Measurements from ENCODE around the gene BAMBI.
"Not testable (repeated sequence)": the region's sequence is repeated elsewhere in the genome, so short reads cannot be mapped to it uniquely, and the experiment has no call there.

BAMBI gene

GRCh38 chr10:28652106-28652505 is 25.2 kb upstream of the BAMBI start:
- no peak overlapping the region for H3K4me3 ChIP-seq (ENCODE audit: low read depth in 1 of 5, low read length in 5 of 5)
- H3K27ac ChIP-seq (ENCODE audit: low read depth, low read length), result no peak overlapping the region
- no peak overlapping the region for H3K9ac ChIP-seq (ENCODE audit: low read length in 5 of 5)
- no peaks in the 10 kb centered on the region for H3K36me3 ChIP-seq (ENCODE audit: control insufficient read depth in 5 of 5, insufficient read depth in 5 of 5, low read length in 5 of 5)
- no peaks in the 10 kb centered on the region for H3K9me3 ChIP-seq (ENCODE audit: control insufficient read depth in 5 of 5, low read length in 5 of 5)
- no peaks in the 10 kb centered on the region for H3K27me3 ChIP-seq (ENCODE audit: control insufficient read depth in 5 of 5, insufficient read depth in 4 of 5, low read length in 5 of 5)
- no peaks in the 10 kb centered on the region for H3K4me1 ChIP-seq (ENCODE audit: control insufficient read depth in 5 of 5, insufficient read depth in 5 of 5, low read length in 5 of 5)

- H3K4me3 ChIP-seq (ENCODE audit: low read depth in 1 of 5, low read length in 5 of 5), result no peak overlapping the region
- H3K9me3 ChIP-seq (ENCODE audit: control insufficient read depth in 5 of 5, low read length in 5 of 5), result no peaks in the 10 kb centered on the region
- no peak overlapping the region for H3K9ac ChIP-seq (ENCODE audit: low read length in 5 of 5)
- H3K27ac ChIP-seq (ENCODE audit: low read depth, low read length), result no peak overlapping the region
- no peaks in the 10 kb centered on the region for H3K27me3 ChIP-seq (ENCODE audit: control insufficient read depth in 5 of 5, insufficient read depth in 4 of 5, low read length in 5 of 5)
- no peaks in the 10 kb centered on the region for H3K36me3 ChIP-seq (ENCODE audit: control insufficient read depth in 5 of 5, insufficient read depth in 5 of 5, low read length in 5 of 5)
- no peaks in the 10 kb centered on the region for H3K4me1 ChIP-seq (ENCODE audit: control insufficient read depth in 5 of 5, insufficient read depth in 5 of 5, low read length in 5 of 5)
These were observed 24.6 kb upstream of the BAMBI start for GRCh38 chr10:28652703-28653102.

DNA sequence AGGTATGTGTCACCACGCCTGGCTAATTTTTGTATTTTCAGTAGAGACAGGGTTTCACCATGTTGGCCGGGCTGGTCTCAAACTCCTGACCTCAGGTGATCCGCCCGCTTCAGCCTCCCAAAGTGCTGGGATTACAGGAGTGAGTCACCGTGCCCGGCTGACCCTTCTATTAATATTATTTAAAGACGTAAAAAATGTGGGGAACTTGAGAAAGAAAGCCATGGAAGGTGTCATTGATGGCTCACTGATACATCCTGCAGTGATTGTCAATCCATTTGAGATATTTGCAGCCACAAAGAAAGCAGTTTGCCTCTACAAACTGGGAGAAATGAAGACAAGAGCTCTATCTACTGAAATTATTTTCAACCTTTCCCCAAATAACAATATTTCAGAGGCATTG is 18.5 kb upstream of the BAMBI start:
- not testable (repeated sequence) for H3K4me3 ChIP-seq (ENCODE audit: low read depth in 1 of 5, low read length in 5 of 5); H3K9me3 ChIP-seq (ENCODE audit: control insufficient read depth in 5 of 5, low read length in 5 of 5); H3K27ac ChIP-seq (ENCODE audit: low read depth, low read length); H3K27me3 ChIP-seq (ENCODE audit: control insufficient read depth in 5 of 5, insufficient read depth in 4 of 5, low read length in 5 of 5); H3K36me3 ChIP-seq (ENCODE audit: control insufficient read depth in 5 of 5, insufficient read depth in 5 of 5, low read length in 5 of 5); H3K9ac ChIP-seq (ENCODE audit: low read length in 5 of 5); H3K4me1 ChIP-seq (ENCODE audit: control insufficient read depth in 5 of 5, insufficient read depth in 5 of 5, low read length in 5 of 5)

DNA sequence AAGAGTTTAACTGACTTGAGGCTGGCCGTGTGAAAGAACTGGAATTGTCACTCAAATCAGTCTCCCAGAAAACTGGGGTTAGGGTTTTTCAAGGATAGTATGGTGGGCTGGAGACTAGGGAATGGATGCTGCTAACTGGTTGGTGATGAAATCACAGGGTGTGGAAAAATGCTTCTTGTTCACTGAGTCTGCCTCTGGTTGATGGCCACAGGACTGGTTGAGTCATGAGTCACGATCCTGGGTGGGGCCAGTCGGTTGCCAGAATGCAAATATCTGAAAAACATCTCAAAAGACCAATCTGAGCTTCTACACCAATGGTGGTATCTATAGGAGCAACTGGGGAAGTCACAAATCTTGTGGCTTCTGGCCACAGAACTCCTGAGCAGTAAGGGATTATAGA is 16.3 kb upstream of the BAMBI start:
- peaks cover 0 to 3% (median 0%) of the 10 kb centered on the region in 5 donors for H3K27me3 ChIP-seq (ENCODE audit: control insufficient read depth in 5 of 5, insufficient read depth in 4 of 5, low read length in 5 of 5)
- H3K9ac ChIP-seq (ENCODE audit: low read length in 5 of 5), result no peak overlapping the region
- H3K36me3 ChIP-seq (ENCODE audit: control insufficient read depth in 5 of 5, insufficient read depth in 5 of 5, low read length in 5 of 5), result no peaks in the 10 kb centered on the region
- H3K27ac ChIP-seq (ENCODE audit: low read depth, low read length), result no peak overlapping the region
- no peaks in the 10 kb centered on the region for H3K9me3 ChIP-seq (ENCODE audit: control insufficient read depth in 5 of 5, low read length in 5 of 5)
- peaks cover 0 to 4% (median 3%) of the 10 kb centered on the region in 5 donors for H3K4me1 ChIP-seq (ENCODE audit: control insufficient read depth in 5 of 5, insufficient read depth in 5 of 5, low read length in 5 of 5)
- no peak overlapping the region for H3K4me3 ChIP-seq (ENCODE audit: low read depth in 1 of 5, low read length in 5 of 5)

DNA sequence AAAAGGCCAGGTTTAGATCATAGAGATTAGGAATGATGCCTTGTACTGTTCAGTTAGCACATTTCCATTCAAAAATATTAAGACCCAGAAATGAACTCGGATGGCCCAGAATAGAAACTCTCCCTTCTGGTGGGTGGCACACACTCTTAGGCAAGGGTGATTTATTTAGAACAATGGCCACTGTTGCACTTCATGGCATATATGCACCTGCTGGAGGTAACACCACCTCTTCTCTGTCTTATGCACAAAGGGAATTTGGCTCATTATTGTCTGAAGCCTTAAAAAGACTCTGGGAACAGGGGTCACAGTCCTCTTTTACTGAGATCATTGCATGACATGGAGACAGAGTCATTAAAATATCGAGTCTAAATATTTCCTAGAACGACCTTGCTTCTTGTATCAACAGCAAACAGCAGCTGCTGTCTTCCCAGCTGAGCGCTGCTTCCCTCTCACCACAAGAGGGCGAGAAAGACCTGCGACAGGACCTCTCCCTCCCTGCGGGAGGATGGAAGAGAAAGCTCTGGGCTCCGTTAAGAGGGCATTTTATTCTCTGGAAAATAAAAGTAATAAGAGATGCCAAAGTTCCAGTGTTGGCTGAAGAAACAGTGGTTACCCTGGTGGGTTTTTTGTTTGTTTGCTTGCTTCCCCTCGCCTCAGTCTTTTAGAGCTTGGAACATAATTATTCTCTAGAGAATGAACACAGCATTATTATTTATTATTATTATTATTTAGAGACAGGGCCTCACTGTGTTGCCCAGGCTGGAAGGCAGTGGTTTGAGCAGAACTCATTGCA is 13.5 kb upstream of the BAMBI start:
- no peaks in the 10 kb centered on the region for H3K9me3 ChIP-seq (ENCODE audit: control insufficient read depth in 5 of 5, low read length in 5 of 5)
- H3K4me3 ChIP-seq (ENCODE audit: low read depth in 1 of 5, low read length in 5 of 5), result no peak overlapping the region
- H3K4me1 ChIP-seq (ENCODE audit: control insufficient read depth in 5 of 5, insufficient read depth in 5 of 5, low read length in 5 of 5), result peaks cover 0 to 11% (median 10%) of the 10 kb centered on the region in 5 donors
- H3K27ac ChIP-seq (ENCODE audit: low read depth, low read length), result no peak overlapping the region
- H3K27me3 ChIP-seq (ENCODE audit: control insufficient read depth in 5 of 5, insufficient read depth in 4 of 5, low read length in 5 of 5), result peaks cover 0 to 18% (median 8%) of the 10 kb centered on the region in 5 donors
- no peak overlapping the region for H3K9ac ChIP-seq (ENCODE audit: low read length in 5 of 5)
- no peaks in the 10 kb centered on the region for H3K36me3 ChIP-seq (ENCODE audit: control insufficient read depth in 5 of 5, insufficient read depth in 5 of 5, low read length in 5 of 5)

DNA sequence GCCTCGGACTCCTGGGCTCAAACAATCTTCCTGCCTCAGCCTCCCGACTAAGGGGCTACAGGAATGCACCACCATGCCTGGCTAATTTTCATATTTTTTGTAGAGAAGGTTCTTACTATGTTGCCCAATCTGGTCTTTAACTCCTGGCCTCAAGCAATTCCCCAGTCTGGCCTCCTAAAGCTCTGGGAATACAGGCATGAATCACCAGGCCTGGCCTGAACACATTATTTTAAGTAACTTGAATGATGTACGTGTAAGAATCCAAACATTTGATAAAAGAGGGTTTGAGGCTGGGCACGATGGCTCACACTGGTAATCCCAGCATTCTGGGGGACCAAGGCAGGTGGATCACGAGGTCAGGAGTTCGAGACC is 13.0 kb upstream of the BAMBI start:
- Histone ChIP-seq H3K4me1 (ENCODE audit: control insufficient read depth in 5 of 5, insufficient read depth in 5 of 5, low read length in 5 of 5) (peaks cover 0 to 16% (median 16%) of the 10 kb centered on the region in 5 donors), H3K9ac (ENCODE audit: low read length in 5 of 5) (no peak overlapping the region), H3K4me3 (ENCODE audit: low read depth in 1 of 5, low read length in 5 of 5) (no peak overlapping the region), H3K9me3 (ENCODE audit: control insufficient read depth in 5 of 5, low read length in 5 of 5) (no peaks in the 10 kb centered on the region), H3K27me3 (ENCODE audit: control insufficient read depth in 5 of 5, insufficient read depth in 4 of 5, low read length in 5 of 5) (peaks cover 2 to 20% (median 8%) of the 10 kb centered on the region in 5 donors), H3K27ac (ENCODE audit: low read depth, low read length) (no peak overlapping the region), H3K36me3 (ENCODE audit: control insufficient read depth in 5 of 5, insufficient read depth in 5 of 5, low read length in 5 of 5) (no peaks in the 10 kb centered on the region)

GRCh38 chr10:28666751-28667467 is 10.4 kb upstream of the BAMBI start:
- peaks cover 9 to 25% (median 16%) of the 10 kb centered on the region in 5 donors for H3K27me3 ChIP-seq (ENCODE audit: control insufficient read depth in 5 of 5, insufficient read depth in 4 of 5, low read length in 5 of 5)
- no peak overlapping the region for H3K4me3 ChIP-seq (ENCODE audit: low read depth in 1 of 5, low read length in 5 of 5)
- H3K4me1 ChIP-seq (ENCODE audit: control insufficient read depth in 5 of 5, insufficient read depth in 5 of 5, low read length in 5 of 5), result peaks cover 0 to 18% (median 16%) of the 10 kb centered on the region in 5 donors
- H3K9me3 ChIP-seq (ENCODE audit: control insufficient read depth in 5 of 5, low read length in 5 of 5), result no peaks in the 10 kb centered on the region
- no peak overlapping the region for H3K27ac ChIP-seq (ENCODE audit: low read depth, low read length)
- H3K36me3 ChIP-seq (ENCODE audit: control insufficient read depth in 5 of 5, insufficient read depth in 5 of 5, low read length in 5 of 5), result no peaks in the 10 kb centered on the region
- H3K9ac ChIP-seq (ENCODE audit: low read length in 5 of 5), result no peak overlapping the region

DNA sequence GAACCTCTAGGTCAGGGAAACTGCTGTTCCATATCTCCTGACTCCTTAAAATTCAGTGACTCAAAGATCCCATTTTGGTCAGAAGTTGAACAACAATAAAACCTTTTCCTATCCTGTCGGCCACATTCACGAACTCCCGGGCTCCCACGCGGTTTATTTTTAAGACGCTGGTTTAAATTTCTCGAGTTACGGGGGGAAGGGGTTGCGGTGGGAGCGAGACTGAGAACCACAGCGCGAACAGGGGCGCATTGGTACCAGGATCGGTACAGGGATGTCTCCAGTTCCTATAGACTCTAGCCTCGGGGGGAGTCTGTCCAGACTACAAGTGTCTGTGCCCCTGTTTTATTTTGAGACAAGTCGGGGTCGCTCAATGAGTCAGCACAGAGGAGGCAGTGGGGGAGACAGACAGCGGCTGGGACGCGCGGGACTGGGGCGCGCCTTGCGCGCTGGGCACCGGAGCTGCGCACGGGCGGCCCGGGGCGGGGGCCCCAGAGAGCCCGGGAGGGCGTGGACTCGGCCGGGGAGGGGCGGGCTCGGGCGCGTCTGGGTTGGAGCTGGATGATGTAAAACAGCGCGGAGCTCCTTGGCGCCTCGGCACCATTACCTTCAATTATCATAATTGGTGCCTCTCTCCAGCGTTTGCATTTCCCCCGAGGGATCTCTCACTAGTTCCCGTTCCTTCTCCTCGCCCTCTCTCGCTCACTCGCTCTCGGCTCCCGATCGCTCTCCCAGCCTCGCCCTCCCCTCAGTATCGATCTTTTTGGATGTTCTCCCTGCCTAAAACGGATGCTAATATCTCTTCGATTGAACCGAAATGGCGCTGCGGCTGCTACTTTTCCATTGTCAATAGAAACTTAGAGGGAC is 8.7 kb upstream of the BAMBI start:
- Histone ChIP-seq H3K9me3 (ENCODE audit: control insufficient read depth in 5 of 5, low read length in 5 of 5) (no peaks in the 10 kb centered on the region), H3K4me3 (ENCODE audit: low read depth in 1 of 5, low read length in 5 of 5) (peak overlapping the region; percentile 38 to 66 (median 54)), H3K4me1 (ENCODE audit: control insufficient read depth in 5 of 5, insufficient read depth in 5 of 5, low read length in 5 of 5) (peaks cover 0 to 18% (median 14%) of the 10 kb centered on the region in 5 donors), H3K27ac (ENCODE audit: low read depth, low read length) (no peak overlapping the region), H3K27me3 (ENCODE audit: control insufficient read depth in 5 of 5, insufficient read depth in 4 of 5, low read length in 5 of 5) (peaks cover 9 to 25% (median 16%) of the 10 kb centered on the region in 5 donors), H3K36me3 (ENCODE audit: control insufficient read depth in 5 of 5, insufficient read depth in 5 of 5, low read length in 5 of 5) (no peaks in the 10 kb centered on the region), H3K9ac (ENCODE audit: low read length in 5 of 5) (no peak overlapping the region)

DNA sequence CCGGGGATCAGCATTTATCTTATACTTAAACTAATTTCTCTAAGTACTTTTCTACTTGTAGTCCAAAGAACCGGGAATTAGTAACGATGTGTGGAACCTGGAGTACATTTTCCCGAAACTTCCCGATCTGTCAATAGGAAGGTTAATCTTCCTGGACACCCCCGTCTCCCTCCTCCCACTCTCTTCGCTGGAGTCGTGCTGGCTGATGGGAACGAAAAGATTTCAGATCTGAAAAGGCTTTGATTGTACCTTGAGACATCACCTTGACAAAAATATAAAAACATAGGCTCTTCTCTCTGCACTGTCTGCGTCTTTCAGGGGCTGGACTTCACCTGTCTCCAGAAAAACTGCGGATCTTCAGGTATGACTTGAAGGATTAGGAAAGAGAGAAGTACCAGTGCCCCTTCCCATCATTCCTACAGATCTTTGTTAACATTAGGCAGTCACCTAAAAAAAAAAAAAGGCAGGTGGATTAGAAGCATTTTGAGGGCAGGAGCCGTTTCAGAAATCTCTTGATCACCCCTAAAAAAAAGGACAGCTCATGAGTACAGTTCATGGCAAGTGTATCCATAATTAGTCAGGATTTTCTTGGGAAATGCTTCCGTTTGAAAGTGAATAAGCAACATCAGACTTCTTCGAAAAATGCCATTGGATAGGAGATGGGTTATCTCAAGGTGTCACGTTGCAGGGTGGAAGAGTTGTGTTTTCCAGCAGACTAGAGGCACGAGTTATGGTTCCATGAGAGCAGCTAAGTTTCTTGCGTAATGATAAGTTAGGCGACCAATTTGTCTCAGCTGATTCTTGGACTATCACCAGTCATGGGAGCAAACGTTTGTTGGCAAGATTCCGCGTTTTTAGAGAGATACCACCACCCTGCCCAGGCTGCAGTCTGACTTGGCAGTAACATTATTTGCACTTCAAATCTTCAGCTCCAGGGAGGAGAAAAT is 7.8 kb upstream of the BAMBI start:
- H3K4me1 ChIP-seq (ENCODE audit: control insufficient read depth in 5 of 5, insufficient read depth in 5 of 5, low read length in 5 of 5), result peaks cover 0 to 14% (median 12%) of the 10 kb centered on the region in 5 donors
- H3K9me3 ChIP-seq (ENCODE audit: control insufficient read depth in 5 of 5, low read length in 5 of 5), result no peaks in the 10 kb centered on the region
- no peak overlapping the region for H3K9ac ChIP-seq (ENCODE audit: low read length in 5 of 5)
- H3K27me3 ChIP-seq (ENCODE audit: control insufficient read depth in 5 of 5, insufficient read depth in 4 of 5, low read length in 5 of 5), result peaks cover 9 to 25% (median 16%) of the 10 kb centered on the region in 5 donors
- H3K27ac ChIP-seq (ENCODE audit: low read depth, low read length), result no peak overlapping the region
- no peaks in the 10 kb centered on the region for H3K36me3 ChIP-seq (ENCODE audit: control insufficient read depth in 5 of 5, insufficient read depth in 5 of 5, low read length in 5 of 5)
- H3K4me3 ChIP-seq (ENCODE audit: low read depth in 1 of 5, low read length in 5 of 5), result peak overlapping the region in 3 of 5 donors; percentile 38 to 64 (median 54)
